Type B pancreatic cell (in vitro differentiated cells): ENCODE results near the gene ATR. TPM values are rescaled to one million over a fixed set of nuclear protein-coding genes. Genes with fewer than 3 reads are reported as not detected.
"Not testable (repeated sequence)": the region's sequence is repeated elsewhere in the genome, so short reads cannot be mapped to it uniquely, and the experiment has no call there.

Experiments
- DNase-seq: peaks from one replicate; pipeline ENCODE4 v3.0.0; 2021; ENCODE audit warnings: mixed read lengths; ENCODE audit not compliant: unreplicated experiment; ENCODE audit errors: extremely low spot score
- H3K27ac Mint-ChIP-seq: 2 replicates; pipeline ENCODE4 v1.8.0; 2021; ENCODE audit warnings: mild to moderate bottlenecking, mixed read lengths
- H3K27me3 Mint-ChIP-seq: 2 replicates; pipeline ENCODE4 v1.8.0; 2021; ENCODE audit warnings: mixed read lengths
- H3K36me3 Mint-ChIP-seq: 2 replicates; pipeline ENCODE4 v1.8.0; 2021; ENCODE audit warnings: mixed read lengths
- H3K4me1 Mint-ChIP-seq: one replicate; pipeline ENCODE4 v1.8.0; 2021; ENCODE audit warnings: mixed read lengths; ENCODE audit not compliant: unreplicated experiment
- H3K4me3 Mint-ChIP-seq: 2 replicates; pipeline ENCODE4 v1.8.0; 2021; ENCODE audit warnings: mild to moderate bottlenecking, mixed read lengths
- H3K9me3 Mint-ChIP-seq: 2 replicates; pipeline ENCODE4 v1.8.0; 2021; ENCODE audit warnings: mixed read lengths
- total RNA-seq: library from RNA; stranded (reverse); gene quantifications from 2 replicates; pipeline ENCODE4 v1.2.1, GENCODE V29; 2021; ENCODE audit warnings: low replicate concordance
- TF ChIP-seq, protein P1 (sequence below): fragments of 200-600 bp; sonication (generic); conservative IDR thresholded peaks from 2 replicates; pipeline ENCODE4 v1.5.0; 2021; ENCODE audit warnings: antibody characterized with exemption, mild to moderate bottlenecking

ATR gene
- total RNA-seq, 1 donor from 2014 or later, result 30.0 TPM

DNA sequence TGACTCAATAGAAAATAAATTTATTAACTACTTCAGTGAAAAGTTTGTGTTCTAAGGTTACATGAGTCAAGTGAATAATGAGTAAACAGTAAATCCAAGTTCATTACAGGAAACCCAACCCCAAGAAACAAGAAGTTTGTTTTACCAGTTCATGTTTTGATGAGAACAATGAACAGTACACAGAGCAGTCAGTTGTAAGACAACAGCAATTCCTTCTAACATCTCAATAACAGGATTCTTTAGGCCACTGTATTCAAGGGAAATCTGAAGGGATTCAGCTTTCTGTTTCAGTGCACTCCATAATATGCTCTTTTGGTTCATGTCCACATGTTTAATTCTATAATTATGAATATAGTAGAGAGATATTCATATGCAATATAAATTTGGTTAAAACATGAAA, 18.4 kb downstream of the ATR start:
- H3K27me3 Mint-ChIP-seq, result no peaks in the 10 kb centered on the region
- H3K27ac Mint-ChIP-seq, result no peak overlapping the region
- no peak for DNase-seq
- H3K4me1 Mint-ChIP-seq, result no peaks in the 10 kb centered on the region
- no peak overlapping the region for H3K4me3 Mint-ChIP-seq
- no peaks in the 10 kb centered on the region for H3K9me3 Mint-ChIP-seq
- TF ChIP-seq, protein P1, sequence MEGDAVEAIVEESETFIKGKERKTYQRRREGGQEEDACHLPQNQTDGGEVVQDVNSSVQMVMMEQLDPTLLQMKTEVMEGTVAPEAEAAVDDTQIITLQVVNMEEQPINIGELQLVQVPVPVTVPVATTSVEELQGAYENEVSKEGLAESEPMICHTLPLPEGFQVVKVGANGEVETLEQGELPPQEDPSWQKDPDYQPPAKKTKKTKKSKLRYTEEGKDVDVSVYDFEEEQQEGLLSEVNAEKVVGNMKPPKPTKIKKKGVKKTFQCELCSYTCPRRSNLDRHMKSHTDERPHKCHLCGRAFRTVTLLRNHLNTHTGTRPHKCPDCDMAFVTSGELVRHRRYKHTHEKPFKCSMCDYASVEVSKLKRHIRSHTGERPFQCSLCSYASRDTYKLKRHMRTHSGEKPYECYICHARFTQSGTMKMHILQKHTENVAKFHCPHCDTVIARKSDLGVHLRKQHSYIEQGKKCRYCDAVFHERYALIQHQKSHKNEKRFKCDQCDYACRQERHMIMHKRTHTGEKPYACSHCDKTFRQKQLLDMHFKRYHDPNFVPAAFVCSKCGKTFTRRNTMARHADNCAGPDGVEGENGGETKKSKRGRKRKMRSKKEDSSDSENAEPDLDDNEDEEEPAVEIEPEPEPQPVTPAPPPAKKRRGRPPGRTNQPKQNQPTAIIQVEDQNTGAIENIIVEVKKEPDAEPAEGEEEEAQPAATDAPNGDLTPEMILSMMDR, result no peak
- H3K36me3 Mint-ChIP-seq, result peaks cover 26% of the 10 kb centered on the region

DNA sequence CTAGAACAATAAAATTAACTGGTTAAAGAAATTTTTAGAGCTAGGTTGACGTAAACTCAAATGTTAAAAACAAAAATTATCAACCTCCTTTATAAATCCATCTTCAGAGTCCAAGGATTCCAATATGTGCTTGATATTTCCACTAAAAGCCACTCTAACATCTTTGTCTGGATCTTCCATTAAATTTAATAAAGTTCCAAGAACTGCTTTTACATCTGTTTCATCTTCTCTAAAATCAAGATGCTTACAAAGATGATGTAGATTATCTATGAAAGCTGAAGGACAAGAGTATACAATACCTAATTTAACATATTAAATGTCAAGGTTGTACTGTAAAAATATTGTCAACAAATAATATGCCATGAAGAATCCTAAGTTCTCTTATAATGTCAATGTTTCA, 24.8 kb downstream of the ATR start:
- no peaks in the 10 kb centered on the region for H3K27me3 Mint-ChIP-seq
- no peaks in the 10 kb centered on the region for H3K9me3 Mint-ChIP-seq
- H3K4me1 Mint-ChIP-seq, result no peaks in the 10 kb centered on the region
- H3K36me3 Mint-ChIP-seq, result peaks cover 35% of the 10 kb centered on the region
- no peak overlapping the region for H3K27ac Mint-ChIP-seq
- TF ChIP-seq, protein P1, result no peak
- no peak overlapping the region for H3K4me3 Mint-ChIP-seq
- DNase-seq, result no peak

DNA sequence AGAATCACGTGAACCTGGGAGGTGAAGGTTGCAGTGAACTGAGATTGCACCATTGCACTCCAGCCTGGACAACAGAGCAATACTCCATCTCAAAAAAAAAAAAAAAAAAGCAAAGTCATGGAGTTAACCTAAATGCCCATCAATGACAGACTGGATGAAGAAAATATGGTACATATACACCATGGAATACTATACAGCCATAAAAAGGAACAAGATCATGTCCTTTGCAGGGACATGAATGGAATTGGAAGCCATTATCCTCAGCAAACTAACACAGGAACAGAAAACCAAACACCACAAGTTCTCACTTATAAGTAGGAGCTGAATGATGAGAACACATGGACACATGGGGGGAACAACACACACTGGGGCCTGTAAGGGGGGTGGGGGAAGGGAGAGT, 26.0 kb downstream of the ATR start:
- H3K4me1 Mint-ChIP-seq, H3K27ac Mint-ChIP-seq, H3K27me3 Mint-ChIP-seq, DNase-seq, H3K9me3 Mint-ChIP-seq, H3K4me3 Mint-ChIP-seq: not testable (repeated sequence)
- peaks cover 35% of the 10 kb centered on the region for H3K36me3 Mint-ChIP-seq

DNA sequence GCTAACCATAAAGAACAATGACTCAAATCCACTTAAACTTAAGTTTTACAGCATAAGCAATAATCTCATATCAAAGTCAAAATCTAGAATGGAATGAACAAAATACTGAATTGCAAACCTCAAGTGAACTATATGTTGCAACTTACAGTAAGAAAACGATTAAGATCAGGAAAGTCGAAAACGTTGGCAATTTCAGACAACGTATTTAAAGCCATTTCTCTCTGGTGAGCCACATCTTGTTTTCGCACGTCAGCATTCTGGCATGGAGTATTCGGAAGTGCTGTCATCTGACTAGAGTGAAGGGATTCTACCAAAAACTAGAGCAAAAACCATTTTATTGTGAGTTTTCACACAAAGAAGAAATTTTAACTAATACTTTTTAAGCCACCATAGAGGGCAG, 28.5 kb downstream of the ATR start:
- TF ChIP-seq, protein P1, result no peak

DNA sequence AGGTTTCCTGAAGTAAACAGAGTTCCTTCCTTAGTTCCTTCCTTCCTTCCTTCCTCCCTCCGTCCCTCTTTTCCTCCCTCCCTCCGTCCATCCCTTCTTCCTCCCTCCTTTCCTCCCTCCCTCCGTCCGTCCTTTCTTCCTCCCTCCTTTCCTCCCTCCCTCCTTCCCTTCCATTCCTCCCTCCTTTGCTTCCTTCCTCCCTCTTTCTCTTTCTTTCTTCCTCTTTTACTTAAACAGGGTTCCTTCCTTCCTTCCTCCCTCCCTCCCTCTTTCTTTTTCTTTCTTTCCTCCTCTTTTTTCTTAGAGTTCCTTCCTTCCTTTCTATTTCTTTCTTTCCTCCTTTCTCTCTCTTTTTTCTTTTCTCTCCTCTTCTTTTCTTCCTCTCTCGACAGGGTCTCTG, 35.2 kb downstream of the ATR start:
- DNase-seq, result no peak
- Mint-ChIP-seq H3K4me1 (no peaks in the 10 kb centered on the region), H3K9me3 (no peaks in the 10 kb centered on the region), H3K36me3 (no peaks in the 10 kb centered on the region), H3K27ac (no peak overlapping the region), H3K4me3 (no peak overlapping the region), H3K27me3 (no peaks in the 10 kb centered on the region)
- TF ChIP-seq, protein P1, result no peak

More for the DNA sequence above, 28.5 kb downstream of the ATR start:
- no peaks in the 10 kb centered on the region for H3K9me3 Mint-ChIP-seq
- H3K27me3 Mint-ChIP-seq, result no peaks in the 10 kb centered on the region
- H3K36me3 Mint-ChIP-seq, result peaks cover 22% of the 10 kb centered on the region
- no peaks in the 10 kb centered on the region for H3K4me1 Mint-ChIP-seq
- H3K4me3 Mint-ChIP-seq, result no peak overlapping the region
- no peak overlapping the region for H3K27ac Mint-ChIP-seq
- no peak for DNase-seq

DNA sequence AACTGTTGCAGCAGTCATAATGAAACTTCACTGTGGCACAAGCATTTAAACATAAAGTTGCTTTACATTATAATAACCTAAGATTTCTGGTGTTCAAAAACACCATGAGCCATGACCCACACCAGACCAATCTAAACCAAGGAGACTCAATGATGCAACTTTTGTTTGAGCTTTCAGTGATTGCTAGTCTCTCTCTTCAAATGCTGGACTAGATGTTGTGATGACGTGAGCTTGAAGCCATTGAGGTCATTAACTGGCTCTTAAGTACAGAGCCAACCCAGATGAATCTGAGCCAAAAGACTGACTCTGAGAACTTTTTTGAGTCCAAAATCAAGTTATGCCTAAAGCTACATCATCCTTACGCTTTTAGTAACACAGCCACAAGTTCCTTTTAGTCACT, 36.5 kb downstream of the ATR start:
- TF ChIP-seq, protein P1, result no peak
- Mint-ChIP-seq H3K4me3 (no peak overlapping the region), H3K27me3 (no peaks in the 10 kb centered on the region), H3K4me1 (no peaks in the 10 kb centered on the region), H3K27ac (no peak overlapping the region), H3K9me3 (no peaks in the 10 kb centered on the region), H3K36me3 (no peaks in the 10 kb centered on the region)
- DNase-seq, result no peak
